Panc1 (cell line): ENCODE results near the gene GMDS. TPM values are rescaled to one million over a fixed set of nuclear protein-coding genes. Genes with fewer than 3 reads are reported as not detected.

Source experiments
- ATAC-seq: fragments of 200-7000 bp; cut with Tn5 transposase; 2 replicates; pipeline ENCODE4 v1.9.1; 2020; ENCODE audit warnings: mild to moderate bottlenecking, moderate library complexity
- BruUV-seq: library from RNA; stranded (reverse); fragments of 400-500 nt; replicated peaks from 2 replicates; lab custom pipeline; 2021; lab: Mats Ljungman, UMichigan
- CTCF ChIA-PET: fragments of 300-600 bp; sonication (Branson Sonifier 250); formaldehyde crosslinking; loops from one replicate; lab custom pipeline; 2022; ENCODE audit warnings: antibody characterized with exemption; lab: Charles Lee
- POLR2A ChIA-PET: fragments of 300-600 bp; sonication (Branson Sonifier 250); formaldehyde crosslinking; loops from one replicate; lab custom pipeline; 2022; ENCODE audit warnings: antibody characterized with exemption; lab: Charles Lee
- DNase-seq: peaks from one replicate; pipeline ENCODE4 v3.0.0-alpha.2; 2010; ENCODE audit warnings: low read depth, low spot score
- H3K27ac ChIP-seq: 2 replicates; pipeline ENCODE4 v1.5.1; 2011; ENCODE audit warnings: mild to moderate bottlenecking, low read length, inconsistent platforms
- H3K27me3 ChIP-seq: fragments of 200-500 bp; sonication (Bioruptor generic); 2 replicates; pipeline ENCODE4 v1.6.0; 2014; ENCODE audit warnings: low read length, inconsistent platforms; ENCODE audit not compliant: control insufficient read depth, insufficient read depth
- H3K36me3 ChIP-seq: fragments of 200-500 bp; sonication (Bioruptor generic); 2 replicates; pipeline ENCODE4 v1.5.1; 2014; ENCODE audit warnings: inconsistent platforms, mild to moderate bottlenecking, low read length, moderate library complexity; ENCODE audit not compliant: control insufficient read depth, insufficient read depth
- H3K4me1 ChIP-seq: 2 replicates; pipeline ENCODE4 v1.5.1; 2011; ENCODE audit warnings: inconsistent platforms, mild to moderate bottlenecking, low read length, moderate library complexity; ENCODE audit not compliant: control insufficient read depth, insufficient read depth
- H3K4me3 ChIP-seq, 2 experiments: 2 replicates each; pipeline ENCODE4 v1.5.1; 2011 to 2012; ENCODE audit warnings: low read depth in 2 of 2, low read length in 2 of 2, mild to moderate bottlenecking in 2 of 2, inconsistent platforms in 1 of 2, moderate library complexity in 1 of 2
- H3K9me3 ChIP-seq: fragments of 200-500 bp; sonication (Bioruptor generic); 2 replicates; pipeline ENCODE4 v1.5.1; 2014; ENCODE audit warnings: low read depth, mild to moderate bottlenecking, inconsistent platforms, low read length, moderate library complexity; ENCODE audit not compliant: control insufficient read depth, insufficient read depth
- POLR2AphosphoS5 ChIP-seq: IDR thresholded peaks from 2 replicates; pipeline ENCODE4 v1.6.1; 2012; ENCODE audit warnings: mild to moderate bottlenecking, low read depth, low read length, moderate library complexity
- SIN3A ChIP-seq: IDR thresholded peaks from 2 replicates; pipeline ENCODE4 v1.6.1; 2012; ENCODE audit warnings: low read depth, mild to moderate bottlenecking, low read length, moderate library complexity, borderline replicate concordance; ENCODE audit not compliant: insufficient read depth
- TCF7L2 ChIP-seq: IDR thresholded peaks from 2 replicates; pipeline ENCODE4 v1.6.1; 2011; ENCODE audit warnings: mild to moderate bottlenecking, low read depth, low read length, inconsistent platforms
- in situ Hi-C: cut with HindIII; loops from 2 replicates; pipeline ENCODE4 v1.10.0; 2016; ENCODE audit warnings: low sequenced_read_pairs, low pct_unique_long_range_greater_than_20kb
- intact Hi-C: fragments of 100-400 bp; cut with micrococcal nuclease; formaldehyde crosslinking; loops from one replicate; pipeline ENCODE4 v1.10.0; 2022; ENCODE audit not compliant: unreplicated experiment
- total RNA-seq: library from RNA; stranded (reverse); gene quantifications from one replicate; pipeline ENCODE4 v1.2.1, GENCODE V29; 2021; ENCODE audit not compliant: unreplicated experiment
- TF ChIP-seq, protein P1 (sequence below), 2 experiments: IDR thresholded peaks; 2 replicates each; pipeline ENCODE4 v1.6.1; 2011 to 2012; ENCODE audit warnings: low read depth in 2 of 2, control low read depth in 1 of 2, low read length in 1 of 2, mild to moderate bottlenecking in 1 of 2, moderate library complexity in 1 of 2; ENCODE audit not compliant: insufficient read depth in 1 of 2
- TF ChIP-seq, protein P2 (sequence below): fragments of 450-650 bp; IDR thresholded peaks from 2 replicates; pipeline ENCODE4 v1.5.1; 2017; ENCODE audit warnings: mild to moderate bottlenecking

Gene GMDS
- total RNA-seq, 1 experiment from 2014 or later = 9.8 TPM

DNA sequence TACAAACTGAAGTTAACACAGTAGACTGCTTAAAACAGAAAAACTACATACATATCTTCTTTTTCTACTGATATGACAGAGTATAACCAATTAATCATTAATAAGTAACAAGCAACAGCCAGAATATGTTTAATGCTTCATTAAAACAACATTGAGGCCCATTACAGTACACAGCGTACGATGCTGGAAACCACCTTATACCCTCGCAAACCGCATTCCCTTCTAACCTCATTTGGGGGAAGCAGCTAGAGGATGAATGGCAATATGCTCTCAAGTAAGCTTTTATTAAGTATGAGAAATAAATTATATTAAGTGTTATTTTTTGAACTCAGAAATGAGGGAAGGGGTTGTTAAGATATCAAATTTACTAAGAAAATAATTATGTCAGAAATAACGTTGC is 142.4 kb downstream of the GMDS start:
- no TSS peak for BruUV-seq
- H3K4me3 ChIP-seq = no peak overlapping the region
- H3K27ac ChIP-seq = no peak overlapping the region
- ChIA-PET POLR2A (no interaction called here), CTCF (no interaction called here)
- TF ChIP-seq POLR2AphosphoS5 (no peak), SIN3A (no peak), TCF7L2 (no peak)
- TF ChIP-seq, protein P1, sequence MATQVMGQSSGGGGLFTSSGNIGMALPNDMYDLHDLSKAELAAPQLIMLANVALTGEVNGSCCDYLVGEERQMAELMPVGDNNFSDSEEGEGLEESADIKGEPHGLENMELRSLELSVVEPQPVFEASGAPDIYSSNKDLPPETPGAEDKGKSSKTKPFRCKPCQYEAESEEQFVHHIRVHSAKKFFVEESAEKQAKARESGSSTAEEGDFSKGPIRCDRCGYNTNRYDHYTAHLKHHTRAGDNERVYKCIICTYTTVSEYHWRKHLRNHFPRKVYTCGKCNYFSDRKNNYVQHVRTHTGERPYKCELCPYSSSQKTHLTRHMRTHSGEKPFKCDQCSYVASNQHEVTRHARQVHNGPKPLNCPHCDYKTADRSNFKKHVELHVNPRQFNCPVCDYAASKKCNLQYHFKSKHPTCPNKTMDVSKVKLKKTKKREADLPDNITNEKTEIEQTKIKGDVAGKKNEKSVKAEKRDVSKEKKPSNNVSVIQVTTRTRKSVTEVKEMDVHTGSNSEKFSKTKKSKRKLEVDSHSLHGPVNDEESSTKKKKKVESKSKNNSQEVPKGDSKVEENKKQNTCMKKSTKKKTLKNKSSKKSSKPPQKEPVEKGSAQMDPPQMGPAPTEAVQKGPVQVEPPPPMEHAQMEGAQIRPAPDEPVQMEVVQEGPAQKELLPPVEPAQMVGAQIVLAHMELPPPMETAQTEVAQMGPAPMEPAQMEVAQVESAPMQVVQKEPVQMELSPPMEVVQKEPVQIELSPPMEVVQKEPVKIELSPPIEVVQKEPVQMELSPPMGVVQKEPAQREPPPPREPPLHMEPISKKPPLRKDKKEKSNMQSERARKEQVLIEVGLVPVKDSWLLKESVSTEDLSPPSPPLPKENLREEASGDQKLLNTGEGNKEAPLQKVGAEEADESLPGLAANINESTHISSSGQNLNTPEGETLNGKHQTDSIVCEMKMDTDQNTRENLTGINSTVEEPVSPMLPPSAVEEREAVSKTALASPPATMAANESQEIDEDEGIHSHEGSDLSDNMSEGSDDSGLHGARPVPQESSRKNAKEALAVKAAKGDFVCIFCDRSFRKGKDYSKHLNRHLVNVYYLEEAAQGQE (IDR thresholded peaks at IDR 0.05; ENCODE audit: insufficient read depth in 1 of 2, low read depth in 2 of 2, low read length in 1 of 2) = no peak
- TF ChIP-seq, protein P2, sequence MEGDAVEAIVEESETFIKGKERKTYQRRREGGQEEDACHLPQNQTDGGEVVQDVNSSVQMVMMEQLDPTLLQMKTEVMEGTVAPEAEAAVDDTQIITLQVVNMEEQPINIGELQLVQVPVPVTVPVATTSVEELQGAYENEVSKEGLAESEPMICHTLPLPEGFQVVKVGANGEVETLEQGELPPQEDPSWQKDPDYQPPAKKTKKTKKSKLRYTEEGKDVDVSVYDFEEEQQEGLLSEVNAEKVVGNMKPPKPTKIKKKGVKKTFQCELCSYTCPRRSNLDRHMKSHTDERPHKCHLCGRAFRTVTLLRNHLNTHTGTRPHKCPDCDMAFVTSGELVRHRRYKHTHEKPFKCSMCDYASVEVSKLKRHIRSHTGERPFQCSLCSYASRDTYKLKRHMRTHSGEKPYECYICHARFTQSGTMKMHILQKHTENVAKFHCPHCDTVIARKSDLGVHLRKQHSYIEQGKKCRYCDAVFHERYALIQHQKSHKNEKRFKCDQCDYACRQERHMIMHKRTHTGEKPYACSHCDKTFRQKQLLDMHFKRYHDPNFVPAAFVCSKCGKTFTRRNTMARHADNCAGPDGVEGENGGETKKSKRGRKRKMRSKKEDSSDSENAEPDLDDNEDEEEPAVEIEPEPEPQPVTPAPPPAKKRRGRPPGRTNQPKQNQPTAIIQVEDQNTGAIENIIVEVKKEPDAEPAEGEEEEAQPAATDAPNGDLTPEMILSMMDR = no peak
- no peaks in the 10 kb centered on the region for H3K9me3 ChIP-seq
- in situ Hi-C loops = no loop called here
- H3K27me3 ChIP-seq = no peaks in the 10 kb centered on the region
- peaks cover 3% of the 10 kb centered on the region; the same call in 1 of the 2 replicates for H3K4me1 ChIP-seq
- intact Hi-C loops = loop anchor here (5.0 to 10.0 kb wide), 2 partner anchors 252 to 501 kb away; no protein-coding TSS in a partner anchor
- ATAC-seq (no peak), DNase-seq (no peak)
- H3K36me3 ChIP-seq = no peaks in the 10 kb centered on the region

DNA sequence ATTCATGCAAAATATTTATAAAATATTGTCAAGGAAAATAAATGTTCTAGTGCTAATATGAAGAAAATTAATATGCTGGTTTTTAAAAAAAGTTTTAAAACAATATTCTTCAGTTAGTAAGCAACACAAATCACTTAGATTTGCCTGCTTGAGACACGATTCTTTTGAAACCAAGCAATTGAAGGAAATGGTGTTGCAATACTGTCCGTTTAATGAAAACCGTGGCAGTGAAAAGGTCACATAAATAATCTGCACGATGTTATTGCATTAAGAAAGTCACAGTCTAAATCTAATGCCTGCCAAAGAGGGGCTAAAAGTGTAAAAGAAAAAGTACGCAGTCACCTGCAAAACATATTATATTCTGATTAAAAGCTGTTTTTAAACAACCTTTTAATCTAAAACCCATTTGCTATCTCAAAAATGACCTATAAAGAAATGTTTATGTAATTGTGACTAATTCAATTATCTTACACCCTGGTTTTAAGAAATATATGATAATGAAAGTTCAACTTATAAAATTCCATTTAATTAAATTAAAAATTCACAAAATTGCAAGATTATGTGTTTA is 143.0 kb downstream of the GMDS start:
- POLR2A ChIA-PET = no interaction called here
- BruUV-seq = no TSS peak
- TF ChIP-seq TCF7L2 (no peak), POLR2AphosphoS5 (no peak), SIN3A (no peak)
- TF ChIP-seq, protein P1 (IDR thresholded peaks at IDR 0.05; ENCODE audit: insufficient read depth in 1 of 2, low read depth in 2 of 2, low read length in 1 of 2) = no peak
- TF ChIP-seq, protein P2 = no peak
- CTCF ChIA-PET = no interaction called here
- H3K27me3 ChIP-seq = no peaks in the 10 kb centered on the region
- DNase-seq (no peak), ATAC-seq (no peak)
- in situ Hi-C loops (no loop called here), intact Hi-C loops (loop anchor here (5.0 to 10.0 kb wide), 2 partner anchors 252 to 500 kb away; no protein-coding TSS in a partner anchor)
- no peaks in the 10 kb centered on the region for H3K9me3 ChIP-seq
- peaks cover 3% of the 10 kb centered on the region; the same call in 1 of the 2 replicates for H3K4me1 ChIP-seq
- no peaks in the 10 kb centered on the region for H3K36me3 ChIP-seq
- H3K4me3 ChIP-seq = no peak overlapping the region
- H3K27ac ChIP-seq = no peak overlapping the region
